Glomerular endothelial cell (primary cell): ENCODE results near the gene CNTROB. TPM values are rescaled to one million over a fixed set of nuclear protein-coding genes. Genes with fewer than 3 reads are reported as not detected.
"Not testable (repeated sequence)": the region's sequence is repeated elsewhere in the genome, so short reads cannot be mapped to it uniquely, and the experiment has no call there.

Source experiments
- DNase-seq: peaks from one replicate; pipeline ENCODE4 v3.0.0-alpha.2; 2011; ENCODE audit warnings: low read depth, low spot score; ENCODE audit errors: extremely low read depth
- total RNA-seq: library from RNA; depleted of rRNA; stranded (reverse); fragments of >200 nt; gene quantifications from 2 replicates; pipeline ENCODE4 v1.2.3, GENCODE V29; 2015

The CNTROB gene
- total RNA-seq, 1 donor from 2014 or later = 16.7 TPM

GRCh38 chr17:7943291-7943690, 11.3 kb downstream of the CNTROB start:
- no peak for DNase-seq

- no peak for DNase-seq
These were observed 12.3 kb downstream of the CNTROB start for GRCh38 chr17:7944326-7944725.

GRCh38 chr17:7945651-7946050, 13.6 kb downstream of the CNTROB start:
- DNase-seq = no peak

- no peak for DNase-seq
These were observed 14.4 kb downstream of the CNTROB start for GRCh38 chr17:7946441-7946840.

GRCh38 chr17:7947651-7948050, 15.6 kb downstream of the CNTROB start:
- DNase-seq = no peak

GRCh38 chr17:7950578-7950977, 18.6 kb downstream of the CNTROB start:
- no peak for DNase-seq

- DNase-seq = no peak
These were observed 19.3 kb downstream of the CNTROB start for GRCh38 chr17:7951143-7951792.

- not testable (repeated sequence) for DNase-seq
These were observed 21.3 kb downstream of the CNTROB start for GRCh38 chr17:7953266-7953665.

- no peak for DNase-seq
These were observed 23.6 kb downstream of the CNTROB start for GRCh38 chr17:7955414-7956227.

- no peak for DNase-seq
These were observed 24.4 kb downstream of the CNTROB start for GRCh38 chr17:7956228-7956965.

- no peak for DNase-seq
These were observed 27.7 kb downstream of the CNTROB start for GRCh38 chr17:7959503-7960253.

GRCh38 chr17:7961421-7961820, 29.4 kb downstream of the CNTROB start:
- DNase-seq = no peak

- no peak for DNase-seq
These were observed 35.7 kb downstream of the CNTROB start for GRCh38 chr17:7967751-7968150.

GRCh38 chr17:7969433-7969832, 37.4 kb downstream of the CNTROB start:
- DNase-seq = no peak

- no peak for DNase-seq
These were observed 39.6 kb downstream of the CNTROB start for GRCh38 chr17:7971651-7972050.

GRCh38 chr17:7972131-7972785, 40.3 kb downstream of the CNTROB start:
- no peak for DNase-seq

GRCh38 chr17:7974638-7975131, 42.7 kb downstream of the CNTROB start:
- DNase-seq = no peak

- DNase-seq = no peak
These were observed 45.0 kb downstream of the CNTROB start for GRCh38 chr17:7977039-7977438.

GRCh38 chr17:7977805-7978204, 45.8 kb downstream of the CNTROB start:
- no peak for DNase-seq

- DNase-seq = no peak
These were observed 50.2 kb downstream of the CNTROB start for GRCh38 chr17:7982173-7982572.
